Peyer's patch (tissue), 4 donors: ENCODE results near the gene ADARB1. TPM values are rescaled to one million over a fixed set of nuclear protein-coding genes. Genes with fewer than 3 reads are reported as not detected.
A peak's percentile ranks its signal among the peaks of the same experiment; 100 is the strongest.

ENCODE experiments used
- DNase-seq, 3 donors: peaks; one replicate each; pipeline ENCODE4 v3.0.0-alpha.2; 2017 to 2019
- H3K27ac ChIP-seq, 4 donors: fragments of 200-600 bp; sonication (generic); one replicate each; pipeline ENCODE4 v1.5.1; 2016 to 2019
- H3K27me3 ChIP-seq, 2 donors: fragments of 200-600 bp; sonication (generic); one replicate each; pipeline ENCODE4 v1.5.1; 2019
- H3K36me3 ChIP-seq, 3 donors: fragments of 200-600 bp; sonication (generic); one replicate each; pipeline ENCODE4 v1.5.1; 2016 to 2019
- H3K4me1 ChIP-seq, 4 donors: fragments of 200-600 bp; sonication (generic); one replicate each; pipeline ENCODE4 v1.5.1; 2016 to 2019
- H3K4me3 ChIP-seq, 4 donors: fragments of 200-600 bp; sonication (generic); 1 replicate in 3 of 4; 2 replicates in 1 of 4; pipeline ENCODE4 v1.5.1; 2016 to 2019; ENCODE audit warnings: mild to moderate bottlenecking in 1 of 4
- H3K9me3 ChIP-seq, 4 donors: fragments of 200-600 bp; sonication (generic); one replicate each; pipeline ENCODE4 v1.5.1; 2016 to 2019; ENCODE audit warnings: mild to moderate bottlenecking in 1 of 4
- POLR2A ChIP-seq, 2 donors: fragments of 450-650 bp; IDR thresholded peaks; one replicate each; pipeline ENCODE4 v1.5.1; 2017; ENCODE audit warnings: antibody characterized with exemption in 2 of 2, mild to moderate bottlenecking in 2 of 2, moderate library complexity in 2 of 2
- total RNA-seq, 4 donors: library from RNA; depleted of rRNA; stranded (reverse); fragments of >200 nt; gene quantifications; one replicate each; pipeline ENCODE4 v1.1.0, GENCODE V29; 2016
- TF ChIP-seq, protein P1 (sequence below), 6 experiments: fragments of 450-650 bp in 4 of 6; fragments of 200-600 bp in 2 of 6; sonication (generic) in 1 of 6; IDR thresholded peaks; one replicate each; pipeline ENCODE4 v1.5.1; 2017 to 2019; ENCODE audit warnings: antibody characterized with exemption in 6 of 6, mild to moderate bottlenecking in 3 of 6, moderate library complexity in 1 of 6

Gene ADARB1
- total RNA-seq, 4 donors from 2014 or later = 7.4 to 47.9 (median 10.0) TPM

DNA sequence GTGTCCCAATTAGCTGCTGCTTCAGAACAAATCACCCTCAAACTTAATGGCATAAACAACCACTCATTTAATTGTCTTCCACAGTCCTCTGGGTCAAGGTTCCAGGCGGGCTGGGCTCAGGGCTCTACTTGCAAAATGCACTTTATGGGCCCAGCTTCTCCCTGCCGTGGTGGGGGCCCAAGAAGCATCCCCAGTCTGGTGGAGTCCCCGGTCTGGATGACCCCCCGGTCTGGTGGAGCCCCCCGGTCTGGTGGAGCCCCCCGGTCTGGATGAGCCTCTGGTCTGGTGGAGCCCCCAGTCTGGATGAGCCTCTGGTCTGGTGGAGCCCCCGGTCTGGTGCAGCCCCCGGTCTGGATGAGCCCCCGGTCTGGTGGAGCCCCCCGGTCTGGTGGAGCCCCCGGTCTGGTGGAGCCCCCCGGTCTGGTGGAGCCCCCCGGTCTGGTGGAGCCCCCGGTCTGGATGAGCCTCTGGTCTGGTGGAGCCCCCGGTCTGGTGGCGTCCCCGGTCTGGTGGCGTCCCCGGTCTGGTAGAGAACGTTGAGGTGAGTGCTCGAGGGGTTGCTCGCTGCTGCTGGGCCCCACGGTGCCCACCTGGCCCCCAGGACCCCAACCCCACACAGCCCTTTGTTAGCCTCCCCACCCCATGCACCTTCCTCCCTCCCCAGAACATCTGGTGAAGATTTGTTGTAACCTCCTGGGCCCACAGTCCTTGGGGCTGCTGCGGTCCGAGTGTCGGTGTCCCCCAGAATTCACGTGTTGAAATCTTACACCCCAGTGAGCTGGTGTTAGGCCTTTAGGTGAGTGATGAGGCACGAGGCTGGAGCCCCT lies 179.5 kb downstream of the ADARB1 start:
- no peaks in the 10 kb centered on the region for H3K36me3 ChIP-seq
- no peak overlapping the region for H3K4me3 ChIP-seq
- no peaks in the 10 kb centered on the region for H3K27me3 ChIP-seq
- no peak for DNase-seq
- H3K4me1 ChIP-seq = no peaks in the 10 kb centered on the region
- H3K27ac ChIP-seq = no peak overlapping the region
- TF ChIP-seq, protein P1, sequence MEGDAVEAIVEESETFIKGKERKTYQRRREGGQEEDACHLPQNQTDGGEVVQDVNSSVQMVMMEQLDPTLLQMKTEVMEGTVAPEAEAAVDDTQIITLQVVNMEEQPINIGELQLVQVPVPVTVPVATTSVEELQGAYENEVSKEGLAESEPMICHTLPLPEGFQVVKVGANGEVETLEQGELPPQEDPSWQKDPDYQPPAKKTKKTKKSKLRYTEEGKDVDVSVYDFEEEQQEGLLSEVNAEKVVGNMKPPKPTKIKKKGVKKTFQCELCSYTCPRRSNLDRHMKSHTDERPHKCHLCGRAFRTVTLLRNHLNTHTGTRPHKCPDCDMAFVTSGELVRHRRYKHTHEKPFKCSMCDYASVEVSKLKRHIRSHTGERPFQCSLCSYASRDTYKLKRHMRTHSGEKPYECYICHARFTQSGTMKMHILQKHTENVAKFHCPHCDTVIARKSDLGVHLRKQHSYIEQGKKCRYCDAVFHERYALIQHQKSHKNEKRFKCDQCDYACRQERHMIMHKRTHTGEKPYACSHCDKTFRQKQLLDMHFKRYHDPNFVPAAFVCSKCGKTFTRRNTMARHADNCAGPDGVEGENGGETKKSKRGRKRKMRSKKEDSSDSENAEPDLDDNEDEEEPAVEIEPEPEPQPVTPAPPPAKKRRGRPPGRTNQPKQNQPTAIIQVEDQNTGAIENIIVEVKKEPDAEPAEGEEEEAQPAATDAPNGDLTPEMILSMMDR (IDR thresholded peaks at IDR 0.05) = no peak
- no peak for TF ChIP-seq POLR2A (IDR thresholded peaks at IDR 0.05)
- no peaks in the 10 kb centered on the region for H3K9me3 ChIP-seq

DNA sequence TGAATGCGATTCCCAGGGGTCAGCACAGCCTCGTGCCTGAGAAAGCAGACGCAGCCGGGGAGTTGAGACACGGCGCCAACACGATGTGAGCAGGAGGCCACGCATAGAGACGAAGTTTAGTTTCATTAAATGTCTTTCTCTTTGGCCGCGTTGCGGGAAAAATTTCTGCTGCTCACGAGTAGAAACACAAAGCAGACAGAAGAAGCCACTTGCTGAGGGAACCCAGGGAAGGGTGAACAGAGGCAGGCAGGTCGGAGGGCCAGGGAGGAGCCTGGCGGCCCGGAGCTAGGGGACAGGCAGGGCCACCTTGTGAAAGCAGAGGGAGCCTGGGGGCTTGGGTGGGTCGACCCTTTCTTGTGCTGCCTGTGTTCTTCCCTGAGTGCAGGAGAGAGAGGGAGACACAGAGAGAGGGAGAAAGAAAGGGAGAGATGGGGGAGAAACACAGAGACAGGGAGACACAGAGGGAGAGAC lies 180.1 kb downstream of the ADARB1 start:
- Histone ChIP-seq H3K4me3 (no peak overlapping the region), H3K36me3 (no peaks in the 10 kb centered on the region), H3K27ac (no peak overlapping the region), H3K4me1 (no peaks in the 10 kb centered on the region), H3K27me3 (no peaks in the 10 kb centered on the region), H3K9me3 (no peaks in the 10 kb centered on the region)
- TF ChIP-seq POLR2A (IDR thresholded peaks at IDR 0.05) = no peak
- TF ChIP-seq, protein P1 (IDR thresholded peaks at IDR 0.05) = no peak
- no peak for DNase-seq

GRCh38 chr21:45255381-45256020 lies 181.1 kb downstream of the ADARB1 start:
- Histone ChIP-seq H3K36me3 (no peaks in the 10 kb centered on the region), H3K4me3 (peak overlapping the region in 1 of 4 donors; percentile 38), H3K27ac (no peak overlapping the region), H3K9me3 (no peaks in the 10 kb centered on the region), H3K4me1 (no peaks in the 10 kb centered on the region), H3K27me3 (no peaks in the 10 kb centered on the region)
- peak; percentile 53 to 76 (median 69) for DNase-seq
- no peak for TF ChIP-seq POLR2A (IDR thresholded peaks at IDR 0.05)
- TF ChIP-seq, protein P1 (IDR thresholded peaks at IDR 0.05) = no peak

GRCh38 chr21:45256021-45256911 lies 181.9 kb downstream of the ADARB1 start:
- no peaks in the 10 kb centered on the region for H3K27me3 ChIP-seq
- no peak for DNase-seq
- H3K36me3 ChIP-seq = no peaks in the 10 kb centered on the region
- no peak overlapping the region for H3K27ac ChIP-seq
- H3K9me3 ChIP-seq = no peaks in the 10 kb centered on the region
- TF ChIP-seq, protein P1 (IDR thresholded peaks at IDR 0.05) = no peak
- no peak for TF ChIP-seq POLR2A (IDR thresholded peaks at IDR 0.05)
- H3K4me1 ChIP-seq = no peaks in the 10 kb centered on the region
- no peak overlapping the region for H3K4me3 ChIP-seq

- Histone ChIP-seq H3K36me3 (no peaks in the 10 kb centered on the region), H3K4me1 (no peaks in the 10 kb centered on the region), H3K4me3 (no peak overlapping the region), H3K9me3 (no peaks in the 10 kb centered on the region), H3K27ac (no peak overlapping the region), H3K27me3 (no peaks in the 10 kb centered on the region)
- TF ChIP-seq, protein P1 (IDR thresholded peaks at IDR 0.05) = no peak
- no peak for TF ChIP-seq POLR2A (IDR thresholded peaks at IDR 0.05)
- DNase-seq = peak in 1 of 3 donors; percentile 13
Measured at GRCh38 chr21:45256912-45257672, 182.7 kb downstream of the ADARB1 start.
